Measurements from ENCODE around the gene CRADD.

- TF ChIP-seq POLR2AphosphoS5 (IDR thresholded peaks at IDR 0.05; ENCODE audit: low read depth, low read length), result no peak
- no peak for TF ChIP-seq POLR2A (IDR thresholded peaks at IDR 0.05; ENCODE audit: low read depth, low read length)
Measured at GRCh38 chr12:93915411-93915810, 238.2 kb downstream of the CRADD start.

All from GM12892 (cell line).